IMR-90 (cell line): ENCODE results near the gene NTSR1.

Experiments used
- CHD1 ChIP-seq: IDR thresholded peaks from 2 replicates; pipeline ENCODE4 v1.6.1; 2012; ENCODE audit warnings: low read depth, low read length, improper control_type of control experiment
- CTCF ChIP-seq: conservative IDR thresholded peaks from 2 replicates; pipeline ENCODE4 v1.5.1; 2012; ENCODE audit warnings: mild to moderate bottlenecking, low read depth, low read length, improper control_type of control experiment
- POLR2A ChIP-seq: IDR thresholded peaks from 2 replicates; pipeline ENCODE4 v1.6.1; 2012; ENCODE audit warnings: mild to moderate bottlenecking, low read depth, low read length
- RAD21 ChIP-seq: IDR thresholded peaks from 2 replicates; pipeline ENCODE4 v1.6.1; 2012; ENCODE audit warnings: low read length, improper control_type of control experiment
- RFX5 ChIP-seq: IDR thresholded peaks from 2 replicates; pipeline ENCODE4 v1.8.0; 2012; ENCODE audit warnings: low read depth, mild to moderate bottlenecking, low read length, moderate library complexity

DNA sequence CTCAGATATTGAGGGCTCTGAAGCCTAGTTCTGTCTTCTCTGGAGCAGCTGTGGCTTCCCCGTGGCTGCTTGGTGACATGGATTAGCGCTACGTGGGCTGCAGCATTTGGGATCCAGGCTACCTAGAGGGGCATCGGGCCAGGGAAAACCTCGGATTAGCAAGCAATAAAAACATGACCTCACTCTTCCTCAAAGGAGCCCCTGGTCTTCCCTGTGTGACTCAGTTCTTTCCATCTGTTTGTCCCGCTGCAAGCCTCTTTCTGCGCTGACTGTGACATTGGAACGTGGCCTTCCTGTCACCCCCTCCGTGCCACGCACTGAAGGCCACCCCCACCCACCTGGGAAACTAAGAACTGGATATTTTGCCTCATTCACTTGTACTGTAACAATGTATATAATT is 91.2 kb downstream of the NTSR1 start:
- TF ChIP-seq CTCF (no peak), CHD1 (no peak), POLR2A (no peak), RAD21 (no peak), RFX5 (no peak)
